RWPE2 (cell line): Measurements from ENCODE around the gene CHD9NB.

Source experiments
- ATAC-seq: fragments of 200-7000 bp; cut with Tn5 transposase; 3 replicates; pipeline ENCODE4 v1.9.1; 2021; ENCODE audit warnings: low read depth
- DNase-seq: peaks from one replicate; pipeline ENCODE4 v3.0.0-alpha.2; 2020; ENCODE audit warnings: low spot score
- H3K27ac ChIP-seq: fragments of 450-650 bp; 2 replicates; pipeline ENCODE4 v1.5.1; 2017; ENCODE audit warnings: mild to moderate bottlenecking; ENCODE audit not compliant: poor library complexity, severe bottlenecking
- H3K27me3 ChIP-seq: fragments of 250-450 bp; sonication (Bioruptor Pico); 2 replicates; pipeline ENCODE4 v1.5.1; 2021; ENCODE audit warnings: mild to moderate bottlenecking, moderate library complexity; ENCODE audit not compliant: insufficient read depth, poor library complexity, severe bottlenecking
- H3K36me3 ChIP-seq: fragments of 250-450 bp; sonication (Bioruptor Pico); 2 replicates; pipeline ENCODE4 v1.5.1; 2020; ENCODE audit warnings: low read depth, mild to moderate bottlenecking, moderate library complexity
- H3K4me1 ChIP-seq: fragments of 250-450 bp; sonication (Bioruptor Pico); 2 replicates; pipeline ENCODE4 v1.5.1; 2021; ENCODE audit warnings: mild to moderate bottlenecking, moderate library complexity; ENCODE audit not compliant: insufficient read depth, poor library complexity, severe bottlenecking
- H3K4me3 ChIP-seq: fragments of 250-450 bp; sonication (Bioruptor Pico); 2 replicates; pipeline ENCODE4 v1.5.1; 2021; ENCODE audit warnings: mild to moderate bottlenecking, moderate library complexity; ENCODE audit not compliant: severe bottlenecking
- H3K9me3 ChIP-seq: fragments of 250-450 bp; sonication (Bioruptor Pico); 2 replicates; pipeline ENCODE4 v1.5.1; 2021; ENCODE audit warnings: mild to moderate bottlenecking, moderate library complexity; ENCODE audit not compliant: severe bottlenecking
- CTCF ChIP-seq: fragments of 450-650 bp; IDR thresholded peaks from one replicate; pipeline ENCODE4 v1.5.1; 2017; ENCODE audit warnings: mild to moderate bottlenecking, moderate library complexity; ENCODE audit not compliant: poor library complexity, severe bottlenecking

The CHD9NB gene

GRCh38 chr16:53092284-53092683 is 39.6 kb upstream of the CHD9NB start:
- Histone ChIP-seq H3K4me1 (peaks cover 38% of the 10 kb centered on the region), H3K27ac (peak overlapping the region; percentile 51), H3K36me3 (peaks cover 2% of the 10 kb centered on the region; the same call in 1 of the 2 replicates), H3K4me3 (no peak overlapping the region), H3K27me3 (no peaks in the 10 kb centered on the region), H3K9me3 (no peaks in the 10 kb centered on the region)
- ATAC-seq (no peak), DNase-seq (no peak)
- no peak for TF ChIP-seq CTCF

GRCh38 chr16:53091466-53092211 is 38.9 kb upstream of the CHD9NB start:
- Histone ChIP-seq H3K36me3 (peaks cover 2% of the 10 kb centered on the region; the same call in 1 of the 2 replicates), H3K27ac (peak overlapping the region; percentile 51), H3K9me3 (no peaks in the 10 kb centered on the region), H3K27me3 (no peaks in the 10 kb centered on the region), H3K4me1 (peaks cover 38% of the 10 kb centered on the region), H3K4me3 (no peak overlapping the region)
- no peak for TF ChIP-seq CTCF
- DNase-seq (no peak), ATAC-seq (no peak)

- H3K27me3 ChIP-seq: no peaks in the 10 kb centered on the region
- peaks cover 2% of the 10 kb centered on the region; the same call in 1 of the 2 replicates for H3K36me3 ChIP-seq
- peaks cover 41% of the 10 kb centered on the region for H3K4me1 ChIP-seq
- H3K4me3 ChIP-seq: no peak overlapping the region
- ATAC-seq (peak; percentile 34; the same call in 1 of the 3 replicates), DNase-seq (no peak)
- peak overlapping the region; percentile 51 for H3K27ac ChIP-seq
- no peak for TF ChIP-seq CTCF
- H3K9me3 ChIP-seq: no peaks in the 10 kb centered on the region
Observed at GRCh38 chr16:53090591-53091411, 38.1 kb upstream of the CHD9NB start.

GRCh38 chr16:53090286-53090590 is 37.5 kb upstream of the CHD9NB start:
- Histone ChIP-seq H3K36me3 (peaks cover 2% of the 10 kb centered on the region; the same call in 1 of the 2 replicates), H3K27me3 (no peaks in the 10 kb centered on the region), H3K4me3 (no peak overlapping the region), H3K9me3 (no peaks in the 10 kb centered on the region), H3K27ac (peak overlapping the region; percentile 51), H3K4me1 (peaks cover 47% of the 10 kb centered on the region)
- no peak for TF ChIP-seq CTCF
- DNase-seq: no peak
- ATAC-seq: no peak
